OCI-LY3 (cell line): ENCODE measurements around the gene SCG2.

Experiments used
- H2AFZ ChIP-seq: fragments of 200-600, 300-600 bp; shearing (Covaris generic); 2 replicates; pipeline ENCODE4 v1.6.0; 2014; ENCODE audit warnings: antibody characterized with exemption, low read depth, low read length
- H3K27ac ChIP-seq: fragments of 200-600, 300-600 bp; sonication (generic); 2 replicates; pipeline ENCODE4 v1.5.1; 2014; ENCODE audit warnings: mild to moderate bottlenecking, low read length, moderate library complexity, mixed read lengths
- H3K27me3 ChIP-seq: fragments of 200-600, 300-600 bp; sonication (generic); 2 replicates; pipeline ENCODE4 v1.6.1; 2014; ENCODE audit warnings: low read depth, low read length, mixed read lengths
- H3K36me3 ChIP-seq: fragments of 200-600, 300-600 bp; sonication (generic); replicated peaks from 2 replicates; pipeline ENCODE3; 2014; ENCODE audit warnings: low read depth, low read length, mixed read lengths
- H3K4me1 ChIP-seq: fragments of 300-600, 200-600 bp; sonication (generic); 2 replicates; pipeline ENCODE4 v1.6.1; 2014; ENCODE audit warnings: low read length, mixed read lengths
- H3K4me2 ChIP-seq: fragments of 200-600, 300-600 bp; sonication (generic); 2 replicates; pipeline ENCODE4 v1.6.1; 2014; ENCODE audit warnings: low read length, mixed read lengths
- H3K4me3 ChIP-seq: fragments of 300-600, 200-600 bp; sonication (generic); 2 replicates; pipeline ENCODE4 v1.5.1; 2014; ENCODE audit warnings: antibody characterized with exemption, mild to moderate bottlenecking, low read length, moderate library complexity
- H3K79me2 ChIP-seq: fragments of 300-600, 200-600 bp; shearing (Covaris generic); 2 replicates; pipeline ENCODE4 v1.6.1; 2014; ENCODE audit warnings: mild to moderate bottlenecking, low read length, mixed read lengths
- H3K9ac ChIP-seq: fragments of 300-600, 200-600 bp; shearing (Covaris generic); 2 replicates; pipeline ENCODE4 v1.6.0; 2014; ENCODE audit warnings: mild to moderate bottlenecking, low read length, moderate library complexity
- H3K9me3 ChIP-seq: fragments of 200-600, 300-600 bp; shearing (Covaris generic); 2 replicates; pipeline ENCODE4 v1.6.1; 2014; ENCODE audit warnings: low read length, mixed read lengths; ENCODE audit not compliant: insufficient read depth
- H4K20me1 ChIP-seq: fragments of 200-600, 300-600 bp; sonication (generic); 2 replicates; pipeline ENCODE4 v1.6.1; 2016; ENCODE audit warnings: low read length, mixed read lengths; ENCODE audit not compliant: insufficient read depth
- CTCF ChIP-seq: fragments of 200-600, 300-600 bp; sonication (generic); IDR thresholded peaks from 2 replicates; pipeline ENCODE4 v1.5.1; 2014; ENCODE audit warnings: antibody characterized with exemption, low read length, low read depth
- EZH2phosphoT487 ChIP-seq: fragments of 200-600 bp; shearing (Covaris generic); IDR thresholded peaks from 2 replicates; pipeline ENCODE4 v1.6.1; 2018; ENCODE audit warnings: antibody characterized with exemption, mixed run types, low read depth

The SCG2 gene

GRCh38 chr2:223641082-223641481, 38.9 kb upstream of the SCG2 start:
- Histone ChIP-seq H3K4me3 (no peak overlapping the region), H3K4me2 (no peak overlapping the region), H3K27ac (no peak overlapping the region), H3K9ac (no peak overlapping the region), H3K27me3 (no peaks in the 10 kb centered on the region), H4K20me1 (no peaks in the 10 kb centered on the region), H3K79me2 (no peaks in the 10 kb centered on the region), H3K9me3 (no peaks in the 10 kb centered on the region), H2AFZ (no peak overlapping the region), H3K36me3 (no peaks in the 10 kb centered on the region), H3K4me1 (no peaks in the 10 kb centered on the region)
- TF ChIP-seq CTCF (no peak), EZH2phosphoT487 (no peak)

- TF ChIP-seq CTCF (no peak), EZH2phosphoT487 (no peak)
- Histone ChIP-seq H2AFZ (no peak overlapping the region), H3K4me1 (no peaks in the 10 kb centered on the region), H3K27me3 (no peaks in the 10 kb centered on the region), H4K20me1 (no peaks in the 10 kb centered on the region), H3K27ac (no peak overlapping the region), H3K9ac (no peak overlapping the region), H3K9me3 (no peaks in the 10 kb centered on the region), H3K79me2 (no peaks in the 10 kb centered on the region), H3K36me3 (no peaks in the 10 kb centered on the region), H3K4me2 (no peak overlapping the region), H3K4me3 (no peak overlapping the region)
Measured at GRCh38 chr2:223635080-223635479, 32.9 kb upstream of the SCG2 start.

- Histone ChIP-seq H3K4me1 (no peaks in the 10 kb centered on the region), H2AFZ (no peak overlapping the region), H3K27ac (no peak overlapping the region), H3K79me2 (no peaks in the 10 kb centered on the region), H3K36me3 (no peaks in the 10 kb centered on the region), H3K9ac (no peak overlapping the region), H3K27me3 (no peaks in the 10 kb centered on the region), H3K9me3 (no peaks in the 10 kb centered on the region), H4K20me1 (no peaks in the 10 kb centered on the region), H3K4me3 (no peak overlapping the region), H3K4me2 (no peak overlapping the region)
- TF ChIP-seq EZH2phosphoT487 (no peak), CTCF (no peak)
Measured at GRCh38 chr2:223634238-223634637, 32.1 kb upstream of the SCG2 start.

GRCh38 chr2:223633656-223634055, 31.5 kb upstream of the SCG2 start:
- Histone ChIP-seq H3K36me3 (no peaks in the 10 kb centered on the region), H3K4me1 (no peaks in the 10 kb centered on the region), H3K27ac (no peak overlapping the region), H4K20me1 (no peaks in the 10 kb centered on the region), H3K79me2 (no peaks in the 10 kb centered on the region), H3K9ac (no peak overlapping the region), H3K9me3 (no peaks in the 10 kb centered on the region), H3K4me2 (no peak overlapping the region), H3K4me3 (no peak overlapping the region), H3K27me3 (no peaks in the 10 kb centered on the region), H2AFZ (no peak overlapping the region)
- TF ChIP-seq CTCF (no peak), EZH2phosphoT487 (no peak)
